HG03280 (cell line): ENCODE data around the gene ANKRD33.

ENCODE experiments used
- ATAC-seq: cut with Tn5 transposase; IDR thresholded peaks from one replicate; pipeline ENCODE4 v1.9.1; 2021; ENCODE audit warnings: mild to moderate bottlenecking, moderate library complexity; ENCODE audit not compliant: unreplicated experiment

Gene ANKRD33

GRCh38 chr12:51887476-51888315 is at the start of gene ANKRD33:
Gene ANKRD33 (plus strand): TSS chr12:51888103. CDS start chr12:51888187, 84 bp downstream.
- ATAC-seq, result no peak

- ATAC-seq, result no peak
These were observed 49.1 kb upstream of the ANKRD33 start for GRCh38 chr12:51838762-51839161.

DNA sequence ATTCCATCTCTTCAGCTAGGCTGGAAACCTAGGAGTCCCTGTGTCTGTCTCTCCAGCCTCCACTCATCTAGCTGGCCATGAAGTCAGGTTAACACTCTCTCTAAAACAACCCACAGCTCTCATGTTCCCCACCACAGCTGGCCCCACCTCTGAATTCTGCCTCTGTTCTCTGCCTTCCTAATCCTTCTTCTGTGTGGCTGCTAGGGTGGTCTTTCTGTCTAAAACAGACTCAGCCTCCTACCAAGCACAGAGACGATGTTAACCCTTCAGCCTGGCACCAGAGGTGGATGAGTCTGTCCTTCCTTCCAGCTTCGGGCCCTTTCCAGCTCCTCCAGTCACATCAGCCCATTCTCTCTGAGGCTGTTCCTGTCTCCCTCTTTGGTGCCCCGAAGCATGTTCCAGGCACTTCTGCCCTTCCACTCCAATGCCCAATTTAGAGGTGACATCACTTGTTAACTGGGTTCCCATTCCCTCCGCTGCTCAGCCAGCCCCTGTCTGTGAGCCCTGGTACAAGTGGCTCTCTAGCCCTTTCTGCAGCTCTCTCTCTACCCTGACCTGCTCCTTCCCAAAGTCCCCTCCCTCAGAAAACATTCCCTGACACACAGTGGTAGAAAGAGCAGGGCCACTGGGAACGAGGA is 48.5 kb upstream of the ANKRD33 start:
- no peak for ATAC-seq

- ATAC-seq, result no peak
These were observed 46.9 kb upstream of the ANKRD33 start for GRCh38 chr12:51840966-51841365.

GRCh38 chr12:51841727-51842126 is 46.2 kb upstream of the ANKRD33 start:
- no peak for ATAC-seq

DNA sequence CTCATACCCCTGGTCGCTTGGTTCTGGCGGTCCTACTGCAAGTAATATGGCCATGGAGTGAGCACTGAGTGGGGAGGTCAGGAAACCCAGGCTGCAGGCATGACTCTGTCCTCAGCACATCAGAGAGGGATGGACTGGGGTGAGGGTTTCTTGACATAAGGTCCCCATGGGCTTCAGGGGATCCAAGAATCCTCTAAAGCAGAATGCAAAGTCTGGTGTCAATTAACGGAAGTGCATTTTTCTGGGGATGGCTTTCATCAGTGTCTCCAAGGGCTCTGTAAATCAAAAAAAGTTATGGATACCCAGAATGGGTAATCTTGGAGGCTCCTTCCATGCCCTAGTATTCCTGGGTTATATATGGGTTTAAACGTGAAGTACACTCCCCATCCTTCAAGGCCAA is 43.0 kb upstream of the ANKRD33 start:
- no peak for ATAC-seq

GRCh38 chr12:51845482-51845881 is 42.4 kb upstream of the ANKRD33 start:
- no peak for ATAC-seq

DNA sequence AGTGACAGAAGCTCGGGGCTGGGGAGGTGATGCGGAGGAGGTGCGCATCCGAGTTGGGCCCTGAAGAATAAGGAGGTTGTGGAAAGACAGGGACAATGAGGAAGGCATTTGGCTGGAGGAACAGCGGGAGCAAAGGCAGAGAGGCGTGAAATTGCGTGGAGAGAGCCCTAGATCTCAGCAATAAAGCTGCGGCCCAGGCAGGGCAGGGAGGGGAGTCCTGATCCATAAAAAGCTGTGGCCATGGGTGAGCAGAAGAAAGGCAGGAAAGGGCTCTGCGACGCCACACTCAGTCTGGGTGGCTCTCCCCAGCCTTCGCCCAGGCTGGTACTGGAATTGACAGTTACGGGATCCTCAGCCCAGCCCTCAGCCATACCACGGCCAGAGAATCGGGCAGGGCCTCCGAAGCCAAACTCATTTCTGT is 41.6 kb upstream of the ANKRD33 start:
- no peak for ATAC-seq

GRCh38 chr12:51846911-51847642 is 40.8 kb upstream of the ANKRD33 start:
- no peak for ATAC-seq

DNA sequence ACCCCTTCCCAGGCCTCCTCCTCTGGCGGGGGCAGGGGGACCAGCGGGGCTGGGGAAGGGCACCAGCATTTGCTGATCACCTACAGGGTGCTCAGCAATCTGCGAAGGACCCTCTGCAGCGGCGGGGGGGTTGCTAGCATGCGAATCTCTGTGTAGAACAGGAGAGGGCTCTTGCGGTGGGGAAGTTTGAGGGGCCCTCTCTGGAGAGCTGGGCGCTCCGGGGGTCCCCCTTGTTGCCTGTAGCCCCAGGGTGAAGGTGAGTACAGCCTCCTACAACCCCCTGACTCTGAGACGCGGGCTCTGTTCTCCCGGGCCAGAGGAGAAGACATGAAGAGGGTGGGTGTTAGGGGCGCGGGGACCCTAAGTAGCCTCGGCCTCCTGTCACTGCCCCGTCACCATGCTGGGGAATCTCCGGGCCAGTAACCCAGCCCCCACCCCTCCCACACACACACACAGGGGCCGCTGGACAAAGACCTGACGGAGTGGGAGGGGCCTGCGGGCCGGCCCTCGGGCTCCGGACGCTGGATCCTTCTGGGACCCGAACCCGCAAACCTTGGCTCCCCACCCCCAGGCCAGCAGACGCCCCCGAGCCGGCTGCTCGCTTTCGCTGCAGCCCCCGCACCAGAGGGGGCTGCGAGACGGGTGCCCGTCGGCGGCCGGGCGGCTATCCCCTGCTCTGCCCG is 40.1 kb upstream of the ANKRD33 start:
- no peak for ATAC-seq

- ATAC-seq, result no peak
These were observed 39.6 kb upstream of the ANKRD33 start, which contains the start of gene FIGNL2 for GRCh38 chr12:51848326-51848727. Gene FIGNL2 (minus strand): TSS chr12:51848718. CDS start chr12:51822413, 26,305 bp downstream.

- ATAC-seq, result no peak
These were observed 38.8 kb upstream of the ANKRD33 start for GRCh38 chr12:51848841-51849735.

DNA sequence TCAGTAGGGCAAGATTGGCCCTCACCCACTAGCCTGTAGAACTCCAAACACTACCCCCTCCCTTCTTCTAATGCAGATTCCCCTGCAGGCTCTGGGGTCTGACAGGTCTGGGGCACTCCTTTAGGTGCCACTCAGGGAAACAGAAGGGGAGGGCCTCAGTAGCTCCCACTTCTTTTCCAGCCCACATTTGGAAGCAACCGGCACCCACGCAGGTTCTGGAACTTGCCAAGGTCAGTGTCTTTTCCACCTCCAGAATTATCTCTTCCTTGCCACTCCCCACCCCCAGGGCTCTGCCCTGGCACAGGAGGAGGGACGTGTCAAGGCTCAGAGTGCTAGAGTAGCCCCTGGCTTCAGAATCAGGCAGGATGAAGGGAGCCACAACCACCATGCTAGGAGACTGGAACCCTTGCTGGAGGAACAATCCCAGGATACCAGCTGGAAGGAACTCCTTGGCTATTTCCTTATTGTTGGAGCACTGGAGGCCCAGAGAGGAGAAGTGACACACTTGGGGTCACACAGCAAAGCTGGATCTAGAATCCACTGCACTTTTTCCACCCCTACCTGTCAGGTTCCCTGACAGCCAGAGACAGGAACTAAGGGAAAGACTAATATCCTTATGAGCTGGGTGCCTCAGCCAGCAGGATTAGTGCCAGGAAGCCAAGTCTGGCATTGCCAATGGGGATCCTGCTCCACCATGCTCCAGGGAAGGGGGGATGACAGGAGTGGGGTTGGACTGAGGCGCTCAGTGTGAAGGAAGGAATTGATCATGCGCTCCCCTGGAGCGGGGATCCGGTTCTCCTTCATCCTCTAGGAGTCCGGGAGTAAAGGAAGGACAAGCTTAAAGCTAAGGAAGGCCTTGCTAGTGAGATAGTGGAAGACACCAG is 37.6 kb upstream of the ANKRD33 start:
- ATAC-seq, result no peak

DNA sequence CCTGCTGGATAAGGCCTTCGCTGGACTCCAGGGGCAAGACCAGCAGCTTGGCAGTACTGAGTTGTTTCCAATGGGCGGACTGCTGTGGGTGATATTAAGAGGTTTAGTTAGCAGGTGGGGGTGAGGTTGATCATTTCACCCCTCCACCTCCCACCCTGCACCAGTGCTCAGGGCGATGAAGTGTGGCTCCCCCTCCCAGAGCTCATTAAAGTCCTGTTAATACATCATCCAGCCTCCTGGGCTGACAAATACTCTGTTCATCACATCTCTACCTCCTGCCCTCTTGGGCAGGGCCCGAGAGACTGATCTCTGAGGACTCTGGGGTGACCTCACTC is 37.0 kb upstream of the ANKRD33 start:
- no peak for ATAC-seq

- no peak for ATAC-seq
These were observed 36.3 kb upstream of the ANKRD33 start for GRCh38 chr12:51851413-51852124.

DNA sequence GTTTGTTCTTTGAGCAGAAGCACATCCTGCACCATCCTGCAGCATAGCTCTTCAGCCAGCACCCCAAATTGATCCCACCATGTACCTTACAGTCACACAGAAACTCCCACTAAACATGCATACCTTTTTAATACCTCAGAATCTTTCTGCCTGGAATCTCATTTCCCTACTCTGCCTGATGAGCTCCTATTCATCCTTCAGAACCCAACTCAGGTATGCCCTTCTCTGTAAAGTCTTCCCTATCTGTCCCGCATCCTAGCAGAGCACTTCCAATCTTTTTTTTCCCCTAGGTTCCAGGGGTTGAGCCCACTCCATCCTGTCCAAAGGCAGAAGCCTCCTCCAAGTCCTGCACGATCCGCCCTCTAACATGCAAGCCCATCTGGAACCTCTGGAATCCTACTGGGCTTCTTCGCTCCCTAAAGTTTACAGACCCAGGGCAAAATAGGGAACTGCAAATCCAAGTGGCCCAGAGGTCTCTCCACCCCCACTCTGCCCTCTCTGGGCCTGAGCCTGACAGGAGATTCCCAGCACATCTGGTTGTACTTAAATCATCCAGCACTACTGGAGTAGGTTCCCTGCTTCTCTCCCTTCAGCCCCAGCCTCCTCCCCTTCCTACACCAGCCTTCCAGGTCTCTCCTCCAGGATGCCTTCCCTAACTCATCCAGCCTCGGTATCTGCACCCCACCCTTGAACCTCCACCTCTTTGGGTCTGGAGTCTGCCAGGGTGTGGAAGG is 35.3 kb upstream of the ANKRD33 start:
- ATAC-seq, result no peak

GRCh38 chr12:51855586-51856428 is 32.1 kb upstream of the ANKRD33 start:
- ATAC-seq, result no peak
